ENCODE results near the gene PARD3. TPM values are rescaled to one million over a fixed set of nuclear protein-coding genes. Genes with fewer than 3 reads are reported as not detected.

The PARD3 gene
- total RNA-seq, 3 donors from 2014 or later, result 0.35 to 0.53 (median 0.37) TPM

- Mint-ChIP-seq H3K4me3 (no peak overlapping the region), H3K4me1 (ENCODE audit: low read depth) (no peaks in the 10 kb centered on the region), H3K9me3 (no peaks in the 10 kb centered on the region), H3K27me3 (ENCODE audit: low read depth) (no peaks in the 10 kb centered on the region), H3K36me3 (ENCODE audit: insufficient read depth) (no peaks in the 10 kb centered on the region)
- DNase-seq (no peak), ATAC-seq (no peak)
Measured at GRCh38 chr10:34213805-34214197, 601.3 kb downstream of the PARD3 start.

GRCh38 chr10:34213193-34213804 is 601.8 kb downstream of the PARD3 start:
- no peaks in the 10 kb centered on the region for H3K36me3 Mint-ChIP-seq (ENCODE audit: insufficient read depth)
- no peaks in the 10 kb centered on the region for H3K4me1 Mint-ChIP-seq (ENCODE audit: low read depth)
- H3K9me3 Mint-ChIP-seq, result no peaks in the 10 kb centered on the region
- H3K27me3 Mint-ChIP-seq (ENCODE audit: low read depth), result no peaks in the 10 kb centered on the region
- no peak for ATAC-seq
- DNase-seq, result no peak
- H3K4me3 Mint-ChIP-seq, result no peak overlapping the region

DNA sequence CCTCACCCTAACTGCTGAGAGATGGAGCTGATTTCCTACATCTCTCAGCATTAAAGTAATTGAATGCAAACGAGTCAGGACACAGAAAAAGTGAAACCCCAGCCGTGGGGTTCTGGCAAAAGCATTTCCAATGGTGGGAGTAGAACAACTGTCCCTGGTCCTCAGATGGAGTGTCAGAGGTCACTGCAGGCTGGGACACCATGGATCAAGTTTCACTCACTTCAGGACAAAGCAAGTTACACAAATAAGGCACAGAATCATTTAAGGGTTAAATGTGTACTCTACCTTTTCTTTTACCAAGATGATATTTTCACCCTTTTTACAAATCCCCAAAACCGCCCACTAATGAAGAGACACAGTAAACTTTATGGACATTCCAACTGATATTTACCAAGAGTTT is 607.8 kb downstream of the PARD3 start:
- no peaks in the 10 kb centered on the region for H3K4me1 Mint-ChIP-seq (ENCODE audit: low read depth)
- H3K36me3 Mint-ChIP-seq (ENCODE audit: insufficient read depth), result no peaks in the 10 kb centered on the region

GRCh38 chr10:34206935-34207268 is 608.2 kb downstream of the PARD3 start:
- DNase-seq, result no peak
- Mint-ChIP-seq H3K4me1 (ENCODE audit: low read depth) (no peaks in the 10 kb centered on the region), H3K36me3 (ENCODE audit: insufficient read depth) (no peaks in the 10 kb centered on the region), H3K27me3 (ENCODE audit: low read depth) (peaks cover 3% of the 10 kb centered on the region), H3K9me3 (no peaks in the 10 kb centered on the region), H3K4me3 (no peak overlapping the region)
- ATAC-seq, result no peak

More for the DNA sequence above, 607.8 kb downstream of the PARD3 start:
- no peak for DNase-seq
- H3K4me3 Mint-ChIP-seq, result no peak overlapping the region
- peaks cover 3% of the 10 kb centered on the region for H3K27me3 Mint-ChIP-seq (ENCODE audit: low read depth)
- H3K9me3 Mint-ChIP-seq, result no peaks in the 10 kb centered on the region
- no peak for ATAC-seq

DNA sequence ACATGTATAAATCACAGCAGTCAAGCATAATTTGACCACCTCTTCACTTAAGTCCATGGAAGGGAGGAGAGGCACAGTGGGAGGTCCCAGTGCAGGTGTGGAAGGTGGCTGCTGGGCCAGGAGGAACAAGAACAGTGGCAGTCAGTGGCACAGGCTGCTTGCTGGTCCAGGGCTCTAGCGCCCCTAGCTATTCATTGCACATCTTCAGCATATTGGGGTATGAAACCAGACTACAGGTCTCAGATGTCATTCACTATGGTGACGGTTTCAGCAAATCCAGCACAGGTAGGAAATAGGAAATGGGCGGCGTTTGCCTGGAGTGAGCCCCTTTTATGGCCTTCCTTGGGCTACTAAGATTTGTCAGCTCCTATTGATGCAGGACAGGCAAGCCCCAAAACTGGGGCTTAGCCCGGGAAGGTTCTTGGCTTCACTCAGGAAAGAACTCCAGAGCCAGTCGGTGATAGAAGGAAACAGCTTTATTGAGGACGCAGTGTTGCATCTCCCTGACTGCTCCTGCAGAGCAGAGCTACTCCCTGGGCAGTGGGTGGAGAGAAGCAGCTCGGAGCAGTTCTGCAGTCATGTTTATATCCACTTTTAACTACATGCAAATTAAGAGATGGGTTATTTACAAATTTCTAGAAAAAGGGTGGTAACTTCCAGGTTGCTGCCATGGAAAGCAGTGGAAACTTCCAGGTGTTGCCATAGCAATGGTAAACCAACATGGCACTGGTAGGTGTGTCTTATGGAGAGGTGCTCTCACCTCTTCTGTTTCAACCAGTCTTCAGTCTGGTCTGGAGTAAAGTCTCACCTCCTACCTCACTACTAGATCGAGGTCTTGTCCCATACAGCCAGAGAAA is 608.8 kb downstream of the PARD3 start:
- ATAC-seq (no peak), DNase-seq (no peak)
- Mint-ChIP-seq H3K4me3 (no peak overlapping the region), H3K9me3 (no peaks in the 10 kb centered on the region), H3K27me3 (ENCODE audit: low read depth) (peaks cover 7% of the 10 kb centered on the region), H3K36me3 (ENCODE audit: insufficient read depth) (no peaks in the 10 kb centered on the region), H3K4me1 (ENCODE audit: low read depth) (no peaks in the 10 kb centered on the region)

DNA sequence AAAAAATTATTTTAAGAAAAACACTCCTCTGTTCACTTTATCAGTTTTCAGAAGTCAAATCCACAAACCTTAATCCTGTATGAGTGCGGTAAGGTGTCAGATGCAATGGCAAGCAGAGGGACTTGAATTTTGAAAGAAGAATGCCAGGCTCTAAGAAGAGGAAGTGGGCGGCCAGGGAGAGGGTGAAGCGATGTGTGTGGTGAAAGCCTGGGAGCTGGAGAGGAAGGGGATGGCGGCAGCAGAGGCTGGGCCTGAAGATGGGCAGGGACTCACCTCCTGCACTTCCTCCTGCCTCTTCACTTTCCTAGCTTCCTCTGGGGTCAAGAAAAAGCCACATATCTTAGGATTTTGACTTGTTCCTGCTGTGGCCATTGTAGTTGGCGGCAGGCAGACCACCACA is 609.6 kb downstream of the PARD3 start:
- Mint-ChIP-seq H3K4me3 (no peak overlapping the region), H3K27me3 (ENCODE audit: low read depth) (peaks cover 7% of the 10 kb centered on the region), H3K4me1 (ENCODE audit: low read depth) (no peaks in the 10 kb centered on the region), H3K36me3 (ENCODE audit: insufficient read depth) (no peaks in the 10 kb centered on the region), H3K9me3 (no peaks in the 10 kb centered on the region)
- no peak for DNase-seq
- no peak for ATAC-seq

DNA sequence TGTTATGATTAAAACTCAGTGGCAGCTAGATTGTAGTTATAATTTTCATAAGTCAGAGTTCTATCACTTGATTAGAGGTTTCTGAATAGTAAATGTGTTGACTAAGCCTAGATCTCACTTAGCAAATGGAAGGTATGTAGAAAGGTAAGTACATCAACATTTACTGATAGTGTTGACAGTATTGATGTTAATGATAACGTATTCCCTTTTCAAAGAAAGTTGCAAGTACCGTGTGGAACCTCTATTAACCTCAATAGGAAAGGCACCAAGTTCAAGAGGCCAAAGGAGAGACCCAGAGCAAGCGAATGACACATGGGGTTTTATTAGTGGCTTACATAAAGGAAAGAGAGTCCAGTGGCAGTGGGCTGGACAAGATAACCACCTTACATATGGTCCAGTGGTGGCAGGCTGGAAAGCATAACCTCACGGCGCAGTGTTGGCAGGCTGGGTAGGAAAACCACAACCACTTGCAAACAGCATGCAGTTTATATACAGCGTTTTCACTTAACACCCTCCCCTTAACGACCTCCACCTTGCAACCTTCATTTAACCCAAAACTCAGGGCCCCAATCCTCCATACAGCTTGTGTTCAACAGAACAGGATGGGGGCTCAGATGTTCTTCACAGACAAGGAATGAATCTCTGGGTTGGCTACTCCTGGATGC is 611.0 kb downstream of the PARD3 start:
- Mint-ChIP-seq H3K27me3 (ENCODE audit: low read depth) (peaks cover 7% of the 10 kb centered on the region), H3K4me3 (no peak overlapping the region), H3K36me3 (ENCODE audit: insufficient read depth) (no peaks in the 10 kb centered on the region), H3K4me1 (ENCODE audit: low read depth) (no peaks in the 10 kb centered on the region), H3K9me3 (no peaks in the 10 kb centered on the region)
- DNase-seq (no peak), ATAC-seq (no peak)

DNA sequence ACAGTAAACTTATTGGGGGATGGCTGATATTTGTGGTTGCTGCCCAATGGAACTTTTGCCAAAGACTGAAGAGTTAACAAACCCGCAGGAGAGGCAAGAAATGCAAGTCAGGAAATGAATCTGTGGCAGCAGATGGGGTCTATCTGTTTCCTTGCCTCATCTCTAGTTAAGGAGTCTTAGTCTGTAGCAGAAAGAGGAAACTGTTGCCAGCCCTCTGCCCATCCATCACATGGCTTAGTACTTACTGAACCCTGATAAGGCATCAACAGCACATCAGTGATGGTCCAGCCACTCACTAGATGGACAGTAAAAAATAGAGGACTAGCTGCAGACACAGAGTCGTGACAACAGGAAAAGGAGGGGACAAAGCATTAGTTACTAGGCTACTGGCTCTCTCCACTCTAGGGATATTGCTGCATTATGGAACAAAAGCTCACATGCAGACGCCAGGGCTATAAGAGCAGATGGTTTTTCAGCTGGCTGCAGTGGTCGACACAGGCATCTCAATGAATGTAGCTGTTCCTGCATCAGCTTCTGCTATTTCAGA is 614.7 kb downstream of the PARD3 start:
- H3K4me3 Mint-ChIP-seq, result no peak overlapping the region
- ATAC-seq (no peak), DNase-seq (no peak)
- H3K36me3 Mint-ChIP-seq (ENCODE audit: insufficient read depth), result no peaks in the 10 kb centered on the region
- H3K27me3 Mint-ChIP-seq (ENCODE audit: low read depth), result peaks cover 7% of the 10 kb centered on the region
- no peaks in the 10 kb centered on the region for H3K4me1 Mint-ChIP-seq (ENCODE audit: low read depth)
- H3K9me3 Mint-ChIP-seq, result no peaks in the 10 kb centered on the region

DNA sequence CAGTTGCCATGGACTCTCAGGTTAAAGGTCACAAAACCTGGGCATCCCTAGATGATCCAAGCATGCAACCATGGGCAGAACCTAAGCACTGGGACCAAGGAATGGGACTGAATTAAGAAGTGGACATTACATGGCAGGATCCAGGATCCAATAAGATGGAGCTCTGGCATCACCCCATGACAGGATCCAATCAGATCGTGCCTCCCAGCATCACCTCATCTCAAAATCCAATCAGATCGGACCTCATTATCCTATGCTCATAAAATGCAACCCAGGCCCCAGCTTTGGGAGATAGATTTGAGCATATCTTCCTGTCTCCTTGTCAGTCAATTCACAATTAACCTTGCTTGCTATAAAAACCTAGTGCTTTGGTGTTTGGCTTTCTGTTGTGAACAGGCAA is 616.1 kb downstream of the PARD3 start:
- Mint-ChIP-seq H3K4me3 (no peak overlapping the region), H3K4me1 (ENCODE audit: low read depth) (no peaks in the 10 kb centered on the region), H3K9me3 (no peaks in the 10 kb centered on the region), H3K36me3 (ENCODE audit: insufficient read depth) (no peaks in the 10 kb centered on the region), H3K27me3 (ENCODE audit: low read depth) (peaks cover 10% of the 10 kb centered on the region)
- no peak for DNase-seq
- ATAC-seq, result no peak

- H3K4me1 Mint-ChIP-seq (ENCODE audit: low read depth), result no peaks in the 10 kb centered on the region
- H3K36me3 Mint-ChIP-seq (ENCODE audit: insufficient read depth), result no peaks in the 10 kb centered on the region
Measured at GRCh38 chr10:34196058-34196433, 619.0 kb downstream of the PARD3 start.

DNA sequence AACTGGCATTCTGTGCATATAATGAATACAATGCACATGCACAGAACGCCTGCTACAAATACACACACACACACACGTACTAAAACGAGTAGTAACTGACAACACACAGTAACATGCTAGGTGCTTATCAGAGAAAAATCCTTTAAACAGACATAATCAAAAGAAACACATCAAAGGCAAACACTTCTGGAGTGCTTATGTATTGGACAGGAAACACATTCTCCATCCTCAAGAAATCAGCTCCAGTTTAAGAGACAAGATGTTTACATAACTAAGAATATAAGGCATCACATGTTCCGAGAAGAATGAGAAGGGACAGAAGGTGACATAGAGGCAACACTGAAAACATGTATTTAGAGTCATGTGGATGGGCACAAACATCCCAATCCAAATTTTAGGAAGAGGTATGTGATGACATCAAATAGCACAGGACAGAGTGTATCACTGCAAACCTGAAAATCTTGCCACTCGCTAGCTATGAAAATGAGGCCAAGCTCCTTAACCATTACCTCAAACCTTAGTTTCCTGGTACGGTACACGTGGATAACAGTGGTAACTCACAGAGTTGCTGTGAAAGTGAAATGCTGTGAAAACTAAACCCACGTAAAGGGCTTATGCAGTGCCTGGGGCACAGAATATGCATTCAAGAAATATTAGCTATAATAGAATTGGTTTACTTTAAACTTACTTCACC is 619.6 kb downstream of the PARD3 start:
- H3K4me3 Mint-ChIP-seq, result no peak overlapping the region
- no peaks in the 10 kb centered on the region for H3K36me3 Mint-ChIP-seq (ENCODE audit: insufficient read depth)
- DNase-seq (no peak), ATAC-seq (no peak)
- H3K27me3 Mint-ChIP-seq (ENCODE audit: low read depth), result peaks cover 7% of the 10 kb centered on the region
- no peaks in the 10 kb centered on the region for H3K4me1 Mint-ChIP-seq (ENCODE audit: low read depth)
- no peaks in the 10 kb centered on the region for H3K9me3 Mint-ChIP-seq

More at GRCh38 chr10:34196058-34196433, 619.0 kb downstream of the PARD3 start:
- DNase-seq (no peak), ATAC-seq (no peak)
- Mint-ChIP-seq H3K27me3 (ENCODE audit: low read depth) (peaks cover 7% of the 10 kb centered on the region), H3K4me3 (no peak overlapping the region), H3K9me3 (no peaks in the 10 kb centered on the region)

GRCh38 chr10:34193931-34194626 is 621.0 kb downstream of the PARD3 start:
- H3K27me3 Mint-ChIP-seq (ENCODE audit: low read depth), result peaks cover 7% of the 10 kb centered on the region
- no peaks in the 10 kb centered on the region for H3K36me3 Mint-ChIP-seq (ENCODE audit: insufficient read depth)
- no peaks in the 10 kb centered on the region for H3K9me3 Mint-ChIP-seq
- H3K4me3 Mint-ChIP-seq, result no peak overlapping the region
- no peak for ATAC-seq
- H3K4me1 Mint-ChIP-seq (ENCODE audit: low read depth), result no peaks in the 10 kb centered on the region
- no peak for DNase-seq

GRCh38 chr10:34192646-34193045 is 622.5 kb downstream of the PARD3 start:
- Mint-ChIP-seq H3K36me3 (ENCODE audit: insufficient read depth) (no peaks in the 10 kb centered on the region), H3K27me3 (ENCODE audit: low read depth) (peaks cover 7% of the 10 kb centered on the region), H3K4me1 (ENCODE audit: low read depth) (no peaks in the 10 kb centered on the region), H3K4me3 (no peak overlapping the region), H3K9me3 (no peaks in the 10 kb centered on the region)
- no peak for ATAC-seq
- DNase-seq, result no peak

GRCh38 chr10:34191406-34191805 is 623.7 kb downstream of the PARD3 start:
- no peak for DNase-seq
- ATAC-seq, result no peak
- no peak overlapping the region for H3K4me3 Mint-ChIP-seq
- no peaks in the 10 kb centered on the region for H3K4me1 Mint-ChIP-seq (ENCODE audit: low read depth)
- no peaks in the 10 kb centered on the region for H3K9me3 Mint-ChIP-seq
- no peaks in the 10 kb centered on the region for H3K36me3 Mint-ChIP-seq (ENCODE audit: insufficient read depth)
- H3K27me3 Mint-ChIP-seq (ENCODE audit: low read depth), result peaks cover 4% of the 10 kb centered on the region
